Mesenteric fat pad (tissue), 1 donor: ENCODE results near the gene KRT78. TPM values are rescaled to one million over a fixed set of nuclear protein-coding genes. Genes with fewer than 3 reads are reported as not detected.

ENCODE experiments used
- total RNA-seq: library from RNA; stranded (reverse); fragmentation: NEBNext Ultra II Directional; extraction: Animal tissue kit (Norgen Biotek cat#: 25700); gene quantifications from one replicate; pipeline ENCODE4 v1.2.1, GENCODE V29; 2021
- donor health status: DM: yes; HTN: yes; CAD: no.

KRT78 gene
- total RNA-seq, 1 donor from 2014 or later: not detected

Other genes starting within 250 kb of the KRT78 start
- not detected for gene KRT72, start 247.5 kb downstream of the KRT78 start, total RNA-seq
- gene KRT73, start 230.4 kb downstream of the KRT78 start, total RNA-seq: not detected
- gene KRT2, start 196.8 kb downstream of the KRT78 start, total RNA-seq: not detected
- gene KRT1, start 168.6 kb downstream of the KRT78 start, total RNA-seq: not detected
- not detected for gene KRT77, start 145.5 kb downstream of the KRT78 start, total RNA-seq
- not detected for gene KRT76, start 71.6 kb downstream of the KRT78 start, total RNA-seq
- not detected for gene KRT3, start 52.9 kb downstream of the KRT78 start, total RNA-seq
- gene KRT4, start 34.9 kb downstream of the KRT78 start, total RNA-seq: not detected
- gene KRT79, start 14.7 kb downstream of the KRT78 start, total RNA-seq: 2.4 TPM
- 5.7 TPM for gene KRT8, start 56.1 kb upstream of the KRT78 start, total RNA-seq
- gene KRT18, start 100.1 kb upstream of the KRT78 start, total RNA-seq: 4.6 TPM
- gene EIF4B, start 157.5 kb upstream of the KRT78 start, total RNA-seq: 393 TPM
- gene TNS2, start 201.1 kb upstream of the KRT78 start, total RNA-seq: 210 TPM
- gene SPRYD3, start 230.4 kb upstream of the KRT78 start, total RNA-seq: 46.2 TPM
- 195 TPM for gene IGFBP6, start 248.7 kb upstream of the KRT78 start, total RNA-seq